ENCODE measurements around the gene ZBTB12. TPM values are rescaled to one million over a fixed set of nuclear protein-coding genes. Genes with fewer than 3 reads are reported as not detected.
A peak's percentile ranks its signal among the peaks of the same experiment; 100 is the strongest.

Gene ZBTB12
- total and polyA plus RNA-seq, 2 of the 4 experiments (the other 2 are of a cell fraction) = 2.0 to 8.5 TPM

DNA sequence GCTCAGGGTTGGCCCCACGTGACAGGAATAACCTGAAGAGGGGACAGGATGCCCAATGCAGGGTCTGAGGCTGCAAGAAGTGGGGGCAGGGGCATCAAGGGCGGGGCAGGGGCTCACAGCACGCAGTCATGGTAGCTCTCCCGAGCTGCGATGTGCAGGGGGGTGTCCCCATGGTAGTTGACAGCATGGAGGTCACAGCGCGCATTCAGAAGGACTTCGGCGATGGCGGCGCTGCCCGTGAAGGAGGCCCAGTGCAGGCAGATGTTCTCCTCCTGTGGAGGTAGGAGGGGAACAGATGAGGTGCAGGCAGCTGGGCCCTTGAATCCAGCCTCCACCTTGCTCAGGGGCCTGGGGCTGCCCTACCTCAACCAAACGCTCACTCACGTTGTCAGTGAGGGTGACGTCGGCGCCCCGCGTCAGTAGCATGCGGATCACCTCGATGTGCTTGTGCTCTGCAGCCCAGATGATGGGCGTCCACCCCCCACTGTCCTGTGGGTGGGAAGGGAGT is 17.3 kb downstream of the ZBTB12 start:
- dilution Hi-C loops (cut with HindIII; ENCODE audit: low sequenced_read_pairs, unreplicated experiment) (no loop called here), intact Hi-C loops (cut with micrococcal nuclease) (no loop called here), in situ Hi-C loops (cut with MboI; ENCODE audit: low sequenced_read_pairs) (no loop called here)
- no peak overlapping the region for H3K14ac ChIP-seq (replicated peaks; ENCODE audit: low read depth, low read length)
- no peak overlapping the region for H3K27ac ChIP-seq (ENCODE audit: insufficient read depth, low read length)
- no peak overlapping the region for H4K8ac ChIP-seq (ENCODE audit: low read depth in 2 of 2, low read length in 2 of 2)
- no peak overlapping the region for H2BK20ac ChIP-seq (ENCODE audit: low read depth, low read length)
- H2BK5ac ChIP-seq (ENCODE audit: low read depth, low read length, poor library complexity, severe bottlenecking) = no peak overlapping the region
- H3K23ac ChIP-seq (ENCODE audit: low read depth, low read length) = no peak overlapping the region
- no peak overlapping the region for H2BK15ac ChIP-seq (ENCODE audit: low read depth, low read length)
- H3K9me3 ChIP-seq (ENCODE audit: control insufficient read depth, insufficient read depth, low read length) = no peaks in the 10 kb centered on the region
- H3K27me3 ChIP-seq (ENCODE audit: control insufficient read depth, insufficient read depth, low read length) = no peaks in the 10 kb centered on the region
- H3K56ac ChIP-seq (ENCODE audit: extremely low read depth, insufficient read depth, low read length) = no peak overlapping the region
- H3K36me3 ChIP-seq (ENCODE audit: control insufficient read depth, insufficient read depth, low read length) = peaks cover 84% of the 10 kb centered on the region
- no peak overlapping the region for H2AK5ac ChIP-seq (ENCODE audit: low read depth, low read length)
- 0 out of 2 replicates have a peak, but pooled peaks cover 2% of the 10 kb centered on the region for H3K9me1 ChIP-seq (ENCODE audit: insufficient read depth, low read length)
- POLR2A ChIA-PET (ENCODE audit: unreplicated experiment) = no interaction called here
- BruUV-seq (replicated peaks) = no TSS peak
- CTCF ChIA-PET = no interaction called here
- H3K18ac ChIP-seq (ENCODE audit: low read depth, low read length) = no peak overlapping the region
- H3K9ac ChIP-seq (ENCODE audit: low read depth, low read length) = no peak overlapping the region
- no peak overlapping the region for H3K4me2 ChIP-seq (ENCODE audit: low read depth, low read length)
- H4K20me1 ChIP-seq (ENCODE audit: insufficient read depth, low read length) = peaks cover 2% of the 10 kb centered on the region; the same call in 1 of the 2 replicates
- H3K4me3 ChIP-seq (ENCODE audit: insufficient read depth, low read depth, low read length) = no peak overlapping the region
- WGBS, 2 experiments (ENCODE audit: extremely low coverage in 2 of 2, insufficient read length in 1 of 2) = 92% methylated on average over 2 of the region's 22 CpGs; no CpG with 5 or more reads in 1 of the 2 experiments
- TF ChIP-seq, protein P1, sequence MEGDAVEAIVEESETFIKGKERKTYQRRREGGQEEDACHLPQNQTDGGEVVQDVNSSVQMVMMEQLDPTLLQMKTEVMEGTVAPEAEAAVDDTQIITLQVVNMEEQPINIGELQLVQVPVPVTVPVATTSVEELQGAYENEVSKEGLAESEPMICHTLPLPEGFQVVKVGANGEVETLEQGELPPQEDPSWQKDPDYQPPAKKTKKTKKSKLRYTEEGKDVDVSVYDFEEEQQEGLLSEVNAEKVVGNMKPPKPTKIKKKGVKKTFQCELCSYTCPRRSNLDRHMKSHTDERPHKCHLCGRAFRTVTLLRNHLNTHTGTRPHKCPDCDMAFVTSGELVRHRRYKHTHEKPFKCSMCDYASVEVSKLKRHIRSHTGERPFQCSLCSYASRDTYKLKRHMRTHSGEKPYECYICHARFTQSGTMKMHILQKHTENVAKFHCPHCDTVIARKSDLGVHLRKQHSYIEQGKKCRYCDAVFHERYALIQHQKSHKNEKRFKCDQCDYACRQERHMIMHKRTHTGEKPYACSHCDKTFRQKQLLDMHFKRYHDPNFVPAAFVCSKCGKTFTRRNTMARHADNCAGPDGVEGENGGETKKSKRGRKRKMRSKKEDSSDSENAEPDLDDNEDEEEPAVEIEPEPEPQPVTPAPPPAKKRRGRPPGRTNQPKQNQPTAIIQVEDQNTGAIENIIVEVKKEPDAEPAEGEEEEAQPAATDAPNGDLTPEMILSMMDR (conservative IDR thresholded peaks at IDR 0.05; ENCODE audit: low read depth, low read length) = no peak
- TF ChIP-seq CEBPB (IDR thresholded peaks at IDR 0.05; ENCODE audit: low read depth, low read length) = no peak
- no peak for TF ChIP-seq MXI1 (IDR thresholded peaks at IDR 0.05; ENCODE audit: borderline replicate concordance, low read depth, low read length)
- H3K4ac ChIP-seq (ENCODE audit: low read depth, low read length) = no peak overlapping the region
- H4K5ac ChIP-seq (ENCODE audit: low read depth, low read length) = no peak overlapping the region
- H2AK9ac ChIP-seq (replicated peaks; ENCODE audit: low read depth, low read length, poor library complexity) = peak overlapping the region; percentile 76
- H4K91ac ChIP-seq (ENCODE audit: insufficient read depth, low read depth, low read length) = no peak overlapping the region
- no peaks in the 10 kb centered on the region for H3K4me1 ChIP-seq (ENCODE audit: control insufficient read depth, insufficient read depth, low read length)
- H2BK120ac ChIP-seq (ENCODE audit: low read depth, low read length) = no peak overlapping the region
- H3K79me1 ChIP-seq (ENCODE audit: low read depth in 1 of 2, low read length in 2 of 2) = no peaks in the 10 kb centered on the region
- H2AFZ ChIP-seq (replicated peaks; ENCODE audit: low read length, poor library complexity) = no peak overlapping the region
- ATAC-seq (ENCODE audit: low read depth) (no peak), DNase-seq (no peak)

Data from IMR-90 (cell line).